Esophagus squamous epithelium (tissue), 5 donors: ENCODE measurements around the gene PLPPR2. TPM values are rescaled to one million over a fixed set of nuclear protein-coding genes. Genes with fewer than 3 reads are reported as not detected.
A peak's percentile ranks its signal among the peaks of the same experiment; 100 is the strongest.

Experiments
- DNase-seq: peaks from one replicate; lab custom pipeline; 2025; lab: John Stamatoyannopoulos, UW
- H3K27ac ChIP-seq, 4 donors: fragments of 200-600 bp; sonication (generic); one replicate each; pipeline ENCODE4 v1.5.1; 2016 to 2019; ENCODE audit warnings: mild to moderate bottlenecking in 1 of 4
- H3K27me3 ChIP-seq, 4 donors: fragments of 200-600 bp; sonication (generic); 1 replicate in 3 of 4; 2 replicates in 1 of 4; pipeline versions ENCODE4 v1.5.1 to v1.6.0; 2017 to 2021; ENCODE audit warnings: antibody characterized with exemption in 1 of 4
- H3K36me3 ChIP-seq, 3 donors: fragments of 200-600 bp; sonication (generic); one replicate each; pipeline ENCODE4 v1.5.1; 2016 to 2019
- H3K4me1 ChIP-seq, 3 donors: fragments of 200-600 bp; sonication (generic); one replicate each; pipeline ENCODE4 v1.5.1; 2017 to 2019
- H3K4me3 ChIP-seq, 4 donors: fragments of 200-600 bp; sonication (generic); 1 replicate in 3 of 4; 2 replicates in 1 of 4; pipeline ENCODE4 v1.5.1; 2016 to 2019; ENCODE audit warnings: mild to moderate bottlenecking in 2 of 4, moderate library complexity in 1 of 4
- H3K9me3 ChIP-seq, 3 donors: fragments of 200-600 bp; sonication (generic); one replicate each; pipeline ENCODE4 v1.5.1; 2016 to 2019
- CTCF ChIP-seq, 6 experiments: fragments of 450-650 bp in 4 of 6; fragments of 200-600 bp in 2 of 6; sonication (generic) in 2 of 6; IDR thresholded peaks; one replicate each; pipeline ENCODE4 v1.5.1; 2016 to 2019; ENCODE audit warnings: antibody characterized with exemption in 6 of 6, mild to moderate bottlenecking in 4 of 6, moderate library complexity in 4 of 6
- POLR2A ChIP-seq, 4 donors: fragments of 450-650 bp; IDR thresholded peaks; one replicate each; pipeline ENCODE4 v1.6.1; 2017; ENCODE audit warnings: antibody characterized with exemption in 4 of 4, mild to moderate bottlenecking in 4 of 4, moderate library complexity in 3 of 4
- WGBS, 2 donors: methylation state at CpG; one replicate each; pipeline ENCODE4 v1.1.5; 2018; 5-methylcytosine and 5-hydroxymethylcytosine counted together
- intact Hi-C: fragments of 100-400 bp; cut with DNase I; formaldehyde crosslinking; loops from one replicate; pipeline ENCODE4 v1.15.0; 2022
- total RNA-seq, 4 donors: library from RNA; depleted of rRNA; stranded (reverse); fragments of >200 nt; gene quantifications; one replicate each; pipeline ENCODE4 v1.1.0, GENCODE V29; 2016
- donor health status: DM: yes; HTN: yes; CAD: no.

PLPPR2 gene
- total RNA-seq, 4 donors from 2014 or later: 5.1 to 14.2 (median 9.7) TPM

DNA sequence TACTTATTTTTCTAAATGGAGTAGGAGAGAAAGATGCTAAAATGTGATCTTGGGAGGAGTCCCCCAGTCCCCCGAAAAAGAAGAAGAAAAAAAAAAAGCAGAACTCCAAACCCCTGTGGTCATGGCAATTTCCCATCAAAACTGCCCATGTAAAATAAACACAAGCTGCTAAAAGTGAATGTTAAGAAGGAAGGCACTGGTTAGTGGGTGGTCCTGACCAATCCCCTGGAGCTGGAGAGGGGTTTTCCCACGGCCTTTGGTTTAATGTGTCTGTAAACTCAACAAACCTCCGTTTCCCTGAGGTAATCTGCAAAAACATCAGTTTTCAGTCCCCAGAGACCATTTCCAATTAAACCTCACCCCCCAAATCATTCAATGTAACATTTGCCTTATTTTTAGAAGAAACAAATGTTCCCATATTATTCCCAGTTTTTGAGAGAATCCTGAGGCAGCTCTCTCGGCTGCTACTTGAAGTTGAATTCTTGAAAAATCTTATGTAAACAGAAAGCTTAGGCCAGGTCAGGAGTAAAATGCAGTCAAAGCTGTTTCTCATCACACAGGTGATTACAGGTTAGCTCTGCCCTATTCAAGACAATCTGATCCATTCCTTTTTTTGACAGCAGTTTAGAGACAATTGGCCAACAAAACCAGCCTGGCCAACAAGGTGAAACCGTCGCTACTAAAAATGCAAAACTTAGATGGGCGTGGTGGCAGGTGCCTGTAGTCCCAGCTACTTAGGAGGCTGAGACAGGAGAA, 32.8 kb upstream of the PLPPR2 start:
- H3K27ac ChIP-seq: peak overlapping the region; percentile 18 to 86 (median 56)
- peaks cover 29 to 69% (median 45%) of the 10 kb centered on the region in 3 donors for H3K4me1 ChIP-seq
- intact Hi-C loops: no loop called here
- no peaks in the 10 kb centered on the region for H3K27me3 ChIP-seq
- TF ChIP-seq CTCF (IDR thresholded peaks at IDR 0.05) (no peak), POLR2A (IDR thresholded peaks at IDR 0.05) (no peak)
- H3K36me3 ChIP-seq: peaks cover 0 to 27% (median 6%) of the 10 kb centered on the region in 3 donors
- WGBS, 2 donors: 37 to 46% methylated on average over 7 of the region's 7 CpGs
- no peak for DNase-seq
- no peak overlapping the region for H3K4me3 ChIP-seq
- H3K9me3 ChIP-seq: no peaks in the 10 kb centered on the region

GRCh38 chr19:11323601-11324078, 31.6 kb upstream of the PLPPR2 start:
- H3K4me3 ChIP-seq: peak overlapping the region in 1 of 4 donors; percentile 33
- 43 to 52% methylated on average over 5 of the region's 5 CpGs for WGBS, 2 donors
- no peak for DNase-seq
- no peak for TF ChIP-seq CTCF (IDR thresholded peaks at IDR 0.05)
- no peak for TF ChIP-seq POLR2A (IDR thresholded peaks at IDR 0.05)
- H3K27me3 ChIP-seq: no peaks in the 10 kb centered on the region
- intact Hi-C loops: no loop called here
- H3K4me1 ChIP-seq: peaks cover 26 to 57% (median 45%) of the 10 kb centered on the region in 3 donors
- peak overlapping the region; percentile 78 to 89 (median 86) for H3K27ac ChIP-seq
- H3K36me3 ChIP-seq: peaks cover 6 to 38% (median 8%) of the 10 kb centered on the region in 3 donors
- no peaks in the 10 kb centered on the region for H3K9me3 ChIP-seq

DNA sequence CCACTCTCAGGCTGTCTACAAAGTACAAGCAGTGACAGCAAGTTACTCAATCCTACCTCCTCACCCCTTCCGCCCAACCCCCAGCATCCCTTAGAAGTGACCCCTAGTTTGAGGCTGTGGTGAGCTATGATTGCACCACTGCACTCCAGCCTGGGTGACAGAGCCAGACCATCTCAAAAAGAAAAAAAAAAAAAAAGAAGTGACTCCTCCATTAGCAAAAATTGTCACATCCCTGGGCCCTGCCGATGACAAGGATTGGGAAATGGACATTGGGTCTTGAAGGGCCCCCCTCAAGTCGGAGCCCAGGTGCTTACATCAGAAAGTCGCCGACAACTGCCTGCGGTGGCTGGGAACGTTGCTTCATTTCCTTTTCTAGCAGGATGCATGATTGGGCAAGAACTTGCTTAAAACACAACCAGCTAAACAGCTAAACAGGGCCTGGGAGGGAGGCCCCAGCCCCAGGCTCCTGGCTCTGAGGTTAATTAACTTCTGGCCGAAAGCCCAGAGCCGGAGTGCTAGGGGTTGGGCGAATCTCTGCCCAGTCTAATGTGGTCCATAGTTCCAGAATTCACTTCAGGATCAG, 31.1 kb upstream of the PLPPR2 start:
- peak; percentile 25 for DNase-seq
- peaks cover 6 to 44% (median 13%) of the 10 kb centered on the region in 3 donors for H3K36me3 ChIP-seq
- H3K9me3 ChIP-seq: no peaks in the 10 kb centered on the region
- no peaks in the 10 kb centered on the region for H3K27me3 ChIP-seq
- intact Hi-C loops: no loop called here
- no peak for TF ChIP-seq POLR2A (IDR thresholded peaks at IDR 0.05)
- no peak for TF ChIP-seq CTCF (IDR thresholded peaks at IDR 0.05)
- 1 to 2% methylated on average over 8 to 10 of the region's 10 CpGs for WGBS, 2 donors
- peaks cover 26 to 52% (median 41%) of the 10 kb centered on the region in 3 donors for H3K4me1 ChIP-seq
- peak overlapping the region in 2 of 4 donors; percentile 15 to 33 for H3K4me3 ChIP-seq
- peak overlapping the region; percentile 78 to 89 (median 86) for H3K27ac ChIP-seq

- Histone ChIP-seq H3K4me1 (peaks cover 26 to 45% (median 41%) of the 10 kb centered on the region in 3 donors), H3K9me3 (no peaks in the 10 kb centered on the region), H3K4me3 (peak overlapping the region in 1 of 4 donors; percentile 33), H3K27ac (peak overlapping the region; percentile 78 to 89 (median 86)), H3K36me3 (peaks cover 6 to 51% (median 13%) of the 10 kb centered on the region in 3 donors), H3K27me3 (no peaks in the 10 kb centered on the region)
- intact Hi-C loops: no loop called here
- WGBS, 2 donors: 21 to 53% methylated on average over 4 to 12 of the region's 17 CpGs
- DNase-seq: no peak
- no peak for TF ChIP-seq POLR2A (IDR thresholded peaks at IDR 0.05)
These were observed 30.4 kb upstream of the PLPPR2 start for GRCh38 chr19:11324748-11325389.

DNA sequence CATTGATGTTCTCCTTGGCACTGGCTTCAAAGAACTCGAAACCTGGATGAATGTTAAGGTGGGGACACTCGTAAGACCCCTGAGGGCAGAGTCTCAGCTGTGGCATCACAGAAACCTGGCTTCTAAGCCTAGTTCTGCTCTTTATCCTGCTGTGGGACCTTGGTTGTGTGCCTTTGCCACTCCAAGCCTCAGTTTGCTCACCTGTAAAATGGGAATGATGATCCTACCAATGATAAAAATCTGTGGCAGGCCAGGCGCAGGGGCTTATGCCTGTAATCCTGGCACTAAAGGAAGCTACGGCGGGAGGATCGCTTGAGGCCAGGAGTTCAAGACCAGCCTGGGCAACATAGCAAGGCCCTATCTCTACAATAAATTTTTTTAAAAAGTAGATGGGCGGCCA, 29.7 kb upstream of the PLPPR2 start:
- H3K27me3 ChIP-seq: no peaks in the 10 kb centered on the region
- TF ChIP-seq POLR2A (IDR thresholded peaks at IDR 0.05) (no peak), CTCF (IDR thresholded peaks at IDR 0.05) (no peak)
- H3K4me3 ChIP-seq: no peak overlapping the region
- H3K4me1 ChIP-seq: peaks cover 26 to 44% (median 41%) of the 10 kb centered on the region in 3 donors
- intact Hi-C loops: no loop called here
- H3K9me3 ChIP-seq: no peaks in the 10 kb centered on the region
- H3K27ac ChIP-seq: peak overlapping the region in 2 of 4 donors; percentile 86 to 89
- DNase-seq: no peak
- whole genome bisulfite sequencing, 2 donors: 86 to 88% methylated on average over 3 to 5 of the region's 7 CpGs
- peaks cover 6 to 58% (median 13%) of the 10 kb centered on the region in 3 donors for H3K36me3 ChIP-seq
